Liver (tissue), 3 donors: ENCODE measurements around the gene UBL4B.

Experiments used
- CTCF ChIP-seq: fragments of 150-350 bp; IDR thresholded peaks from 2 replicates; pipeline ENCODE4 v1.5.1; 2017; ENCODE audit warnings: improper control_type of control experiment, low read depth, low read length; ENCODE audit not compliant: missing input control
- GABPA ChIP-seq, 2 donors: IDR thresholded peaks in 1 of 2; conservative IDR thresholded peaks in 1 of 2; 2 replicates each; pipeline ENCODE4 v1.6.1; 2016; ENCODE audit warnings: antibody characterized with exemption in 2 of 2, mild to moderate bottlenecking in 1 of 2, moderate library complexity in 1 of 2
- RAD21 ChIP-seq, 2 donors: IDR thresholded peaks; 2 replicates each; pipeline ENCODE4 v1.6.1; 2016; ENCODE audit warnings: antibody characterized with exemption in 2 of 2, mild to moderate bottlenecking in 2 of 2
- ZBTB33 ChIP-seq: IDR thresholded peaks from 2 replicates; pipeline ENCODE4 v1.6.1; 2016; ENCODE audit warnings: antibody characterized with exemption
- donor health status: healthy.
- donor health status: healthy.

DNA sequence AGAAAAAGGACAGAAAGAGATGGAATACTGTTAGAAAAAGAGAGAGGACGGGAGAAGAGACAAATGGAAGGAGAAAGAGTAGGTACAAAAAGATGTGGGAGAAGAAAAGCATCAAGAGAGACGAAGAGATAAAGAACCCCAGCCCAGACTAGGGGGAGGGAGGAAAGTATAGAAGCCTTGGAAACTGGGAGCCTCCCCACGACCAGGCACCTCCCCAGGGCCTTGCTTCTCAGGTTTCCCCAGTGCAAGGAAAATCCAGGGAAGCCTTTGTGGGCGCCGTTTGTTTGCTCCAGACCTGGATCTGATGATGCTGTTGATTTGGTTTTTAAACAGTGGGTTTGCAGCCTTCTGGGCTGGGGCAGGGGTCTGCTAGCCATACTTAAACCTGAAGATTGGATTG is 26.6 kb upstream of the UBL4B start:
- TF ChIP-seq CTCF (no peak), GABPA (IDR thresholded peaks at IDR 0.05 in 1 of 2, conservative IDR thresholded peaks at IDR 0.05 in 1 of 2) (no peak), RAD21 (IDR thresholded peaks at IDR 0.05) (no peak), ZBTB33 (no peak)
